Smooth muscle cell of the brain vasculature (primary cell): ENCODE results near the gene USF2.
A peak's percentile ranks its signal among the peaks of the same experiment; 100 is the strongest.

Source experiments
- DNase-seq: peaks from one replicate; pipeline ENCODE4 v3.0.0-alpha.2; 2012; ENCODE audit warnings: low read depth, low spot score

USF2 gene

GRCh38 chr19:35265126-35265899 lies 3.4 kb upstream of the USF2 start:
- no peak for DNase-seq

GRCh38 chr19:35265900-35266519 lies 2.8 kb upstream of the USF2 start:
- DNase-seq: no peak

GRCh38 chr19:35266520-35267352 lies 2.0 kb upstream of the USF2 start:
- DNase-seq: no peak

DNA sequence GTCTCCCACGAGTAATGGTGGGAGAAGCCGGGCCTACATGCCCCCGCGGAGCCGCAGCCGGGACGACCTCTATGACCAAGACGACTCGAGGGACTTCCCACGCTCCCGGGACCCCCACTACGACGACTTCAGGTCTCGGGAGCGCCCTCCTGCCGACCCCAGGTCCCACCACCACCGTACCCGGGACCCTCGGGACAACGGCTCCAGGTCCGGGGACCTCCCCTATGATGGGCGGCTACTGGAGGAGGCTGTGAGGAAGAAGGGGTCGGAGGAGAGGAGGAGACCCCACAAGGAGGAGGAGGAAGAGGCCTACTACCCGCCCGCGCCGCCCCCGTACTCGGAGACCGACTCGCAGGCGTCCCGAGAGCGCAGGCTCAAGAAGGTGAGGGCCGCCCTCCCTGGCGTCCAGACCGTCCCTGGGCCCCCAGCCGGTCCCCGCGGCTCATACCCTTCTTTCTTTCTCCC lies 1.4 kb upstream of the USF2 start:
- no peak for DNase-seq

DNA sequence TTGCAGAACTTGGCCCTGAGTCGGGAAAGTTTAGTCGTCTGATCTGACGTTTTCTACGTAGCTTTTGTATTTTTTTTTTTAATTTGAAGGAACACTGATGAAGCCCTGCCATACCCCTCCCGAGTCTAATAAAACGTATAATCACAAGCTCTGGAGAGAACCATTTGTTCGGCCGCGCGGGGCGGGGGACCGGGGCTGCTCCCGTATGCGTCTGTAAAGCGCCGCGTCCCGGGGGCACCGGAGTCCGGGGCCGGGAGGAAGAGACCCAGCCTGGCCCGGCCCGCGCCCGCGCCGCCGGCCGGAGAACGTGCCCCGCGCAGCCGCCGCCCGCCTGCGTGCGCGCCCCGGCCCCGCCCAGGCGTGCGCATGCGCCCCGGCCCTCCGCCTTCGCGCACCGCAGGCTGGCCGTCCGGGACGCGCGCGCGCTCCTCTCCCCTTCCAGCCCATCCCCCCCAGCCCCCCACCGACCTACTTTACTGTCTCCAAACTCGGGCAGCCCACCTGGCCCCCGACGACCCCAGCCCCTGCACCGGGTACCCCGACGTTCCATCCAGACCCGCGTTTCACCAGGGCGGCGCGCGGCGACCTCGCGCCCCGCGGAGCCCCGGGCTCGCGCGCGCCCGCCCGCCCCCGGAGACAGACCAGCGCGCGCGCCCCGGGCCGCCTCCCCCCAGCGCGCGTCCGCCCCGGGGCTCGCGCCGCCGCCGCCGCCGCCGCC lies 785 bp upstream of the USF2 start:
- peak; percentile 26 for DNase-seq

DNA sequence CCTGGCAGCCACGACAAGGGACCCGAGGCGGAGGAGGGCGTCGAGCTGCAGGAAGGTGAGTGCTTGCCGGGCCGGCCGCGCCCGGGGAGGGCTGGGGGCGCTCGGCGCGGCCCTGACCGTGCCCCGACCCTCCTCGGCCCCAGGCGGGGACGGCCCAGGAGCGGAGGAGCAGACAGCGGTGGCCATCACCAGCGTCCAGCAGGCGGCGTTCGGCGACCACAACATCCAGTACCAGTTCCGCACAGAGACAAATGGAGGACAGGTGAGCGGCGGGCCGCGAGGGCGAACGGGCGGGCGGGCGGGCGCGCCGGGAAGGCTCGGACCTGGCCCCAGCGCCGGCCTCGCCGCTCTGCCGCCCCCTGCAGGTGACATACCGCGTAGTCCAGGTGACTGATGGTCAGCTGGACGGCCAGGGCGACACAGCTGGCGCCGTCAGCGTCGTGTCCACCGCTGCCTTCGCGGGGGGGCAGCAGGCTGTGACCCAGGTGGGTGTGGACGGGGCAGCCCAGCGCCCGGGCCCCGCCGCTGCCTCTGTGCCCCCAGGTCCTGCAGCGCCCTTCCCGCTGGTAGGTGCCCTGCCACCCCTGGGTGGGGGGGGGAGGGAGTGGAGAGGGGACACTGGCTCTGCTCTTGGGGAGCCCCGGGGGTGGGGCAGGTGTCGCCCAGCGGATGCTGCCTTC lies 816 bp downstream of the USF2 start:
- peak; percentile 28 for DNase-seq

DNA sequence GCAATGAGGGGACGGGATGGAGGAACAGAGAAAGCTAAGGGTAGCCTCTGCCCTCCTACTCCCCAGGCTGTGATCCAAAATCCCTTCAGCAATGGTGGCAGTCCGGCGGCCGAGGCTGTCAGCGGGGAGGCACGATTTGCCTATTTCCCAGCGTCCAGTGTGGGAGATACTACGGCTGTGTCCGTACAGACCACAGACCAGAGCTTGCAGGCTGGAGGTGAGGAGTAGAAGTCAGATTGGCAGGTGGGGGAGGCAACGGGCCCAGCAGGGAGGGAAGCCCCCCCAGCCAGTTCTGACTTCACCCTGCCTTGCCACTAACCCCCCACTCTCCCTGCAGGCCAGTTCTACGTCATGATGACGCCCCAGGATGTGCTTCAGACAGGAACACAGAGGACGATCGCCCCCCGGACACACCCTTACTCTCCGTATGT lies 1.6 kb downstream of the USF2 start:
- DNase-seq: no peak

GRCh38 chr19:35271546-35271945 lies 2.8 kb downstream of the USF2 start:
- no peak for DNase-seq

GRCh38 chr19:35272122-35272719 lies 3.5 kb downstream of the USF2 start:
- no peak for DNase-seq

- no peak for DNase-seq
Measured at GRCh38 chr19:35272954-35273649, 4.3 kb downstream of the USF2 start.

- no peak for DNase-seq
Measured at GRCh38 chr19:35273686-35274259, 5.0 kb downstream of the USF2 start.

GRCh38 chr19:35274323-35274722 lies 5.6 kb downstream of the USF2 start:
- DNase-seq: no peak

GRCh38 chr19:35276706-35277281 lies 8.0 kb downstream of the USF2 start:
- DNase-seq: no peak

DNA sequence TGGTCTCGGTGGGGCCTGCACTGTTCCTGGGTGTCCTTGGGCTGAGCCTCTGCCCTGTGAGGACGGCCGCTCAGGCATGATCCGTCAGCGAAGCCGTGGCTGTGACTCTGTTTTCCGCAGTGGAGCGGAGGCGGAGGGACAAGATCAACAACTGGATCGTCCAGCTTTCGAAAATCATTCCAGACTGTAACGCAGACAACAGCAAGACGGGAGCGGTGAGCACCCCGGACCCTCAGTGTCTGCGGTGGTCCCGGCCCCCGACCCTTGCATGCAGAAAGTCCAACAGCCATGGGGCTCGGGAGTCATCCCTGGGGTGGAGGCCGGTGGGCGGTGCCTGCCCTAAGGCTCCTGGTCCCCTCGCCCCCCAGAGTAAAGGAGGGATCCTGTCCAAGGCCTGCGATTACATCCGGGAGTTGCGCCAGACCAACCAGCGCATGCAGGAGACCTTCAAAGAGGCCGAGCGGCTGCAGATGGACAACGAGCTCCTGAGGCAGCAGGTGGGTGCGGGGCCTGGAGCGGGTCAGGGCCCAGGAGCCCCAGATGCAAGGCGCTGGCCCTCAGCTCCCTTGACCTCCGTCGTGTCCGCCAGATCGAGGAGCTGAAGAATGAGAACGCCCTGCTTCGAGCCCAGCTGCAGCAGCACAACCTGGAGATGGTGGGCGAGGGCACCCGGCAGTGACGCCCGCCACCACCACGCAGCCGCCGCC lies 10.0 kb downstream of the USF2 start:
- DNase-seq: no peak

DNA sequence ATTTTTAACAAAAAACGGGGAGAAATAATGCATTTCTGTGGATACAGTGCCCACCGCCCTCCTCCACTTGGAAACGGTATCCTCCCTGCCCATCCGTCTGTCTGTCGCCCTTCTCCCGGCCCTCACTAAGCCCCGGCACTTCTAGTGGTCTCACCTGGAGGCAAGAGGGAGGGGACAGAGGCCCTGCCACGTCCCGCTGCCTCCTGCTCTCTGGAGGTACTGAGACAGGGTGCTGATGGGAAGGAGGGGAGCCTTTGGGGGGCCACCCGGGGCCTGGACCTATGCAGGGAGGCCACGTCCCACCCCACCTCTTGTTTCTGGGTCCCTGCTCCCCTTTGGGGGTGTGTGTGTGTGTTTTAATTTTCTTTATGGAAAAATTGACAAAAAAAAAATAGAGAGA lies 10.6 kb downstream of the USF2 start:
- no peak for DNase-seq

DNA sequence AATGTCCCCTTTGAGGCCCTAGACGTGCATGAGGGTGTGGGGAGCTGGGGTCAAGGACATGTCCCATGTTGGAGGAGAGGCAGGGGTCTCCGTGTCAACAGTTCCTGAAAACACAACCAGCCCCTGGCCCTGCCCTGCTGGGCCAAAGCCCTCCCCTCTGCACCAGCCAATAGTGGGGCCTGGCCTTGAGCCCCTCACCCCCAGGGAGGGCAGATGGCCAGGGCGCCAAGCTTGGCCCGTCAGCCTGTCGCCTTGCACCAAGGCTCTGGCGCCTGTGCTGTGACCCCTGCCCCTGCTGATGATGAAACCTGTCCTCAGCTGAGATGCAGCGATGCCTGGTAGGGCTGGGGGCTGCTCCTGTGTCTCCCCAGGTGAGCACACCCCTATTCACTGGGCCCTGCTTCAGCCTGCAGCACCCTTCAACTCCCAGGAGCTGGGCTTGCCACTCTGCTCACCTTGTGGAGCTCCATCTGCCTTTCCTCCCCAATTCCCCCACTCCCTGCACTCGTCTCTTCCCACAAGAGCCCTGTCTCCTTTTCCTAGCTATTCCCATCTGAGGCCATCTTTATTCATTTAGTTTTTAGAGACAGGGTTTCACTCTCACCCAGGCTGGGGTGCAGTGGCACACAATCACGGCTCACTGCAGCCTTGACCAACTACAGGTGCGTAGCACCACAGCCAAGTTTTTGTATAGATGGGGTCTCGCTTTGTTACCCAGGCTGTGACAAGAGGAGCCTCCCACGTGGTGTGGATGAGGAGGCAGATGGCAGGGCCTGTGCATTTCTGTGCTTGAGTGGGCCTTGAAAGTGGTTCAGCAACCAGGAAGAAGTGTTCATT lies 11.4 kb downstream of the USF2 start:
- no peak for DNase-seq

DNA sequence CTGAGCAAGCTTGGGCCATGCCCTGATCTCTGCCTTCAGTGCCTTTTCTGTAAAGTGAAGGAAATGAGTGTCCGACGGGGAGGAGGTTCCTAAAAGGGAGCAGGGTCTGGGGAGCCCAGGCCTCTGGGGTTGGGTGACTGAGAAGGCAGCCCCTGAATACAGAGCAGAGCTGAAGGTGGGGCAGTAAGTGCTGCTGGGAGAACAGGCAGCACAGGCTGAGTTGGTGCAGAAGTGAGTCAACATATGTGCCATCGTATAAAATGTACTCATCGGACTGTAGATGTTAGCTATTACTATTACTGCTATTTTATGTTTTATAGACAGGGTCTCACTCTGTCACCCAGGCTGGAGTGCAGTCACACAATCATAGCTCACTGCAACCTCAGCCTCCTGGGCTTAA lies 12.5 kb downstream of the USF2 start:
- no peak for DNase-seq
